GM18870 (cell line): Measurements from ENCODE around the gene CTF1.

Experiments
- ATAC-seq: cut with Tn5 transposase; IDR thresholded peaks from one replicate; pipeline ENCODE4 v1.9.1; 2021; ENCODE audit warnings: moderate library complexity; ENCODE audit not compliant: unreplicated experiment

CTF1 gene

DNA sequence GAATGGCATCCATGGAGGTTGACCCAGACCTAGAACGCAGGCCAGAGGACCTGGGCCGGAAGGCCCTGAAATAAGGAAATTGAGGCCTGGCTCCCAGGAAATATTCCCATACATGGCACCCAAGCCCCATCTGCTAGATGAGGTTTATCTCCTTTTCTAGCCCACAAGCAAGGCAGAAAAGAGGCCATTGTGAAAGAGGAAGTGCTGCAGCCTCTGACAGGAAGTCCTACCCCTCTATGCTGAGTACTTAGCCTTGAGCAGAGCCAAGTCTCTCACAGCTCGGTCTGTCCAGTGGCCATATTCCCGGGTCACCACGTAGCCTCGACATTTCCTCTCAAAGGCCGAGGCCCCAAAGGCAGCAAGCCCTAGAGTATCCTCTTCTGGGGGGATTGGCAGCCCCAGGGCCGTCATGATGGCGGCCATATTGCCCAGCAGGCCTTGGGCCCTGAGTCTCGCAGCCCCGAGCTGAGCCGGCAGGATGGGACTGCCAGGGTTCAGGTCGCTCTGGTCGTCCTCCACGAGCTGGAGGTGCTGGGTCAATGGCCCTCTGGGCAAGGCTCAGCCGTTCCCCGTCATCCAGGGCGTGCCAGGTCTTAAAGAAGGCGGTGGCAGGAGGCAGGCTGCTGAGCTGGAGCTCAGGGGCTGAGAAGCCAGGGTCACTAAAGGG lies 7.8 kb downstream of the CTF1 start:
- no peak for ATAC-seq

GRCh38 chr16:30907064-30907463 lies 10.7 kb downstream of the CTF1 start:
- ATAC-seq: no peak

GRCh38 chr16:30910427-30911029 lies 14.1 kb downstream of the CTF1 start:
- no peak for ATAC-seq

DNA sequence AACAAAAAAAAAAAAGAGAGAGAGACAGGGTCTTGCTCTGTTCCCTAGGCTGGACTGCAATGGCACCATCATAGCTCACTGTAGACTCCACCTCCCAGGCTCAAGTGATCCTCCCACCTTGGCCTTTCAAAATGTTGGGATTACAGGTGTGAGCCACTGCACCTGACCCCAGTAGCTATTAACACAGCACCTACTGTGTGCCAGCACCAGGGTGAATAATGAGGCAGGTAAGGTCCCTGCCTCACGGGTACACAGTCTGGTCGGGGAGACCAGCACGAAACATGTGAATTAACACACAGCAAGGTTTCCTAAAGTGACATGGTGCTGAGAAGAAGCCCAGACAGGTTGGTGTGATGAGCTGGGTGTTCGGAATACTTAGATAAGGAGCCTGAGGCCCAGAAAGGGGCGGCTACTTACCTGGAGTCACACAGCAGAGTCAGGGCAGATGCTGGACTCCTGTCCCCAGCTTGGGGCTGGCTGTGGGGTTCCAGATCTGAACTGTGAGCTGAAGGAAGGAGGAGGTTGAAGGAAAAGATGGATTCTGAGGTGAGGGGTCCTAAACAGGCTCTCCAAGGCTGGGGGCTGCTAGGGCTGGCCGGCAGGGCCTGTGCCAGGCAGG lies 16.5 kb downstream of the CTF1 start:
- no peak for ATAC-seq

GRCh38 chr16:30914830-30915229 lies 18.4 kb downstream of the CTF1 start:
- no peak for ATAC-seq

- no peak for ATAC-seq
These were observed 22.2 kb downstream of the CTF1 start for GRCh38 chr16:30918614-30919013.

- ATAC-seq: no peak
These were observed 24.5 kb downstream of the CTF1 start for GRCh38 chr16:30920891-30921290.

GRCh38 chr16:30921459-30921747 lies 25.0 kb downstream of the CTF1 start:
- ATAC-seq: no peak

DNA sequence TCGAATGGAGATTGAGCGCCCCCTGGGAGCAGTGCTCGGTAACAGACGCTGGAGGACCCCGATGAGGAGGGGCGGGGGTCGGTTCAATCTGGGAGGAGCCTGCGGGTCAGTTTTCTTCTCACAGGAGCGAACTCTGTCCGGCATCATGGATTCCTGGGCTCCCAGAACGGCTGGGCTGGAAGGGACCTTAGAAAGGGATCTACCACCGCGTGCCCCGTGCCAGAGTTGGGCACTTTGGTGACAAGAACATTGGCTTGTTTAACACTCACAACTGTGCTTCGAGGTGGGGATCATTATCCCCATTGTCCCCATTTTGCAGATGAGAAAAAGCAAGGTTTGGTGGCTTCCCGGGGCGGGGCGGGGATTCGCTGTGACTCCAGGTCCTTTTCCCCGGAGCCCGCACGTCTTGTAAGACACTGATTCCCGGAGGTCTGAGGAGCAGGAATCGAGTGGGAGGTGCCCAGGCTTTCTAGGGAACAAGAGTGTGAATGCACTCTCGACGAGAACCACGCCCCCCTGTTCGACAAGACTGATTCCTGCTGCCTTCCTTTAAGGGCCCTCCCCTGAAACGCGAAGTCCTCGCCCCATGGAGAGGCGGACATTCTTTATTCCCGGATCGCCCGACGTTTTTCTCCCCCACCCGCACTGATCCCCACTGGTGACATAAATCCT lies 25.5 kb downstream of the CTF1 start:
- ATAC-seq: no peak

DNA sequence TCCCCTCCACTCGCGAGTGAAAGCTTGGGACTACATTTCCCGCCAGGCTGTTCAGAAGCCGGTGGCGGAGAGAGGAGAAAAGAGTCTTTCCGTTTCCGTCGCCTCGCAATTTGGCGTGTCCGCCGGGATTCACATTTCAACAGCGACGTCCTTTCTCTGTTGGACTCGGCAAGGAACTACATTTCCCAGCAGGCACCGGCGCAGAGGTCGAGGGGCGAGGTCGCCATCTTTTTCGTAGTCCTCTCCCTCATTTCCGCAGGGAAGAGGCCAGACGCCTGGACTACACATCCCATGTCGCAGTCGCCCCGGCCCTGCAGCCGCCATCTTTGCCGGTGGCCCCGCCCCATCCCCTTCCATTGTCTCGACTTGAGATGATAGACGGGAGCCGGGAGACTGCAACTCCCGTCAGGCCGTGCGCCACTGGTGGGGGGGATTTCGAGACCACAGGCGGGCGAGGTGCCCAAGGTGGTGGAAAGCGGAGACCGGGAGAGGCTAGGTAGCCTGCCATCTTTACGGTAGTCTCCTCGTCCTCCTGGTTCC lies 26.1 kb downstream of the CTF1 start:
- peak; percentile 63 for ATAC-seq

DNA sequence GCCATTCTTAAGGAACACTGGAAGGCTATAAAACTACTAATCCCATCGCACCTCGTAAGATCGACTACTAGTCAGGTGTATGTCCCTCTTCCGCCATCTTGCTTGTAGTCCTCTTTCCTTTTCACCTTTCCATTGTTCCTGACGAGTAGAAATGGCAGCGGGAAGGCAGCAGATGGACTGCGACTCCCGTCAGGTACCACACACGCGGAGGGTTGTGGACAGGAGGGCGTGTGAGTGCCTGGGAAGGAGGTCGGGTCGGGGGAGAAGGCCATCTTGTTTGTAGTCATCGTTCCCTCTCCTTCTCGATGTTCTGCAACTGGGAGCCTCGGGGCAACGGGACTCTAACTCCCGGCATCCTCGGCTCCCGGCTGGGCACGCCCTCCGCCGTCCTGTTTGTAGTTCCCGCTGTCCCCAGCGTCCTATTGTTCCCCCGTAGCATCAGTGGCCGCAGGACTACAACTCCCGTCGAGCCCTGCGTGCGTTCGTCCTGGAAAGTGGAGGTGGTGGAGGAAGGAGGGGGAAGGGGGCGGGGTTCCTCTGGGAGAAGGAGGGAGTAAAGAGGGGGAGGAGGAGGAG lies 26.6 kb downstream of the CTF1 start:
- peak; percentile 60 for ATAC-seq

GRCh38 chr16:30923554-30924075 lies 27.2 kb downstream of the CTF1 start, which contains the start of gene FBXL19:
Gene FBXL19, plus strand, starts transcription at chr16:30923572. Its CDS starts 2,183 bp downstream, at chr16:30925755.
- ATAC-seq: no peak

- ATAC-seq: no peak
These were observed 27.9 kb downstream of the CTF1 start for GRCh38 chr16:30924076-30924912.

DNA sequence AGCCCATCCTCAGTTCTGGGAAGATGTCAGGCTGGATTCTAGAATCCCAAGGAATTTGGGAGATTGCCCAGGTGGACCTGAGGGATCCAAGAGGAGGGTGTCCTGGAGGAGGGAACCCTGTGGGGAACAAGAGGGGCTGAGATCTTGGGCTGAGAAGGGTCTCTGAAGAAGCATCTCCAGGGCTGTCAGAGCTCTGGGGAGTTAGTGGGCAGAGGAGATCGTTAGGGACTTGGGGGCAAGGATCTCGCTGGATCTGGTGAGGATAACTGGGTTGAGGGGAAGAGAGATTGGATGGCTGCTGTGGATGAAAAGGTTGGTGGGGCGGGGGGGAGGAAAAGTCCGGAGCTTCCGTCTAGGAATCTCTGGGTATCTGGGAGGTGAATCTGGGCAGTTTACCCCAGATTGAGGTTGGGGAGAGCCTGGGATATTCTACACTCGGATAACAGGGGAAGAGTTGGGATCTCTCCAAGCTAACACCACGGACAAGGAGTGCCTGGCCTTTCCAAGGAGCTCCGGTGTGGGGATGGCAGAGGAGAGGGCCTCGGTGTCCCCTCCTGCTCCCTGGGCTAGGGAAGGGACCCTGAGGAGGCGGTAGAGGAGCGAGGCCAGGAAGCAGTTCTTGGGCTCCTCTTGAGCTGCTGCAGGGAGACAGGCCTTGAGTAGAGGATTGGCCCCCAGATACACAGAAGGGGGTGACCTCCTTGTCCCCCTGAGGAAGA lies 28.7 kb downstream of the CTF1 start:
- no peak for ATAC-seq

- ATAC-seq: no peak
These were observed 29.2 kb downstream of the CTF1 start for GRCh38 chr16:30925632-30925987.

- ATAC-seq: no peak
These were observed 29.8 kb downstream of the CTF1 start for GRCh38 chr16:30925995-30926811.

- ATAC-seq: no peak
These were observed 30.7 kb downstream of the CTF1 start for GRCh38 chr16:30926937-30927788.

DNA sequence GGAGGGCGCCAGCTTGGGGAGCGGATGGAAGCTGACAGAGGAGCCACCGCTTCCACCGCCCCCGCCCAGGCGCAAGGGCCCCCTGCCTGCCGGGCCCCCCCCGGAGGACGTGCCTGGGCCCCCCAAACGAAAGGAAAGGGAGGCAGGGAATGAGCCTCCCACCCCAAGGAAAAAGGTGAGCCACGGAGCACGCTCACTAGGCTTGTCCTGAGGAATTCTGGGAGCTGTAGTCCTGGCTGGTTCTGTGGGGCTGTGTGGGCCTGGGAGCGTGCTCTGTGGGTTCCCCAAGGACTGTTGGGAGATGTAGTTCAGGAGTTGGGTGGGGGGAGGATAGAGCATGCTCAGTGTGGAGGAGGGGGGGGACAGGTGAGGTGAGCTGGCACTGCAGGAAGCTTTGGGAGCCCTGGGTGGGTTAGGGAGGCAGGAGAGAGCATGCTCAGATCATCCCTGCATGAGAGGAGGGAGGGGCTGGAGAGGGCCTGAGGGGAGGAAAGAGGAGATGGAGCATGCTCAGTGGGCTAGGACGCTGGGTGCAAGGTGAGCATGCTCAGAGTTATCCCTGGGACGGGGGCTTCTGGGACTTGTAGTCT lies 31.5 kb downstream of the CTF1 start:
- ATAC-seq: no peak
